Measurements from ENCODE around the gene PRADC1. TPM values are rescaled to one million over a fixed set of nuclear protein-coding genes. Genes with fewer than 3 reads are reported as not detected.

The PRADC1 gene
- total and polyA plus RNA-seq, 2 donors (not counting 3 experiments of a cell fraction or from before 2014, with no cell fraction given), result 19.6 to 32.7 TPM

- peaks cover 29 to 64% of the 10 kb centered on the region in 2 experiments for H3K36me3 ChIP-seq (ENCODE audit: control insufficient read depth in 2 of 2, extremely low read depth in 1 of 2, insufficient read depth in 2 of 2, low read length in 2 of 2)
- H2AFZ ChIP-seq (ENCODE audit: low read depth, low read length), result no peak overlapping the region
- no TSS peak for BruUV-seq (replicated peaks)
- H3K27ac ChIP-seq (ENCODE audit: insufficient read depth, low read depth, low read length), result no peak overlapping the region
- dilution Hi-C loops (cut with MboI; ENCODE audit: extremely low pct_ligation_motif_present, low sequenced_read_pairs), result no loop called here
- H3K27me3 ChIP-seq (ENCODE audit: control insufficient read depth in 2 of 2, insufficient read depth in 2 of 2, low read length in 2 of 2), result no peaks in the 10 kb centered on the region
- ChIA-PET POLR2A (interaction anchor here (0.7 kb wide), 1 partner anchor 17 kb away, joined by 5 read pairs; the partner anchor contains the start of gene CCT7), CTCF (interaction anchor here (1.2 kb wide), 1 partner anchor 9 kb away, joined by 5 read pairs; no protein-coding TSS in a partner anchor)
- no peak for TF ChIP-seq CTCF (IDR thresholded peaks at IDR 0.05; ENCODE audit: extremely low read depth in 1 of 2, insufficient read depth in 1 of 2, low read depth in 1 of 2, low read length in 2 of 2)
- TF ChIP-seq FOS (IDR thresholded peaks at IDR 0.05; ENCODE audit: borderline replicate concordance, insufficient read depth, low read length), result no peak
- no peak for TF ChIP-seq GATA2 (IDR thresholded peaks at IDR 0.05; ENCODE audit: insufficient read depth, insufficient read length, low read depth, low read length)
- no peak for TF ChIP-seq JUN (IDR thresholded peaks at IDR 0.05; ENCODE audit: borderline replicate concordance, insufficient read depth, insufficient read length, low read depth)
- TF ChIP-seq POLR2A (IDR thresholded peaks at IDR 0.05; ENCODE audit: low read depth, low read length), result no peak
- no peak for TF ChIP-seq MYC (IDR thresholded peaks at IDR 0.05; ENCODE audit: low read depth, low read length)
- no peak for TF ChIP-seq EZH2 (IDR thresholded peaks at IDR 0.05; ENCODE audit: borderline replicate concordance, low read depth, low read length, severe bottlenecking)
- no peak for TF ChIP-seq POLR2AphosphoS5 (IDR thresholded peaks at IDR 0.05; ENCODE audit: insufficient read depth, low read depth, low read length)
- TF ChIP-seq MAX (IDR thresholded peaks at IDR 0.05; ENCODE audit: insufficient read depth, insufficient read length), result no peak
- H4K20me1 ChIP-seq (replicated peaks; ENCODE audit: control insufficient read depth, extremely low read depth, insufficient read depth, low read length), result no peaks in the 10 kb centered on the region
- DNase-seq (ENCODE audit: low read depth, low spot score), result no peak
- no peak overlapping the region for H3K9ac ChIP-seq (replicated peaks; ENCODE audit: extremely low read depth, insufficient read depth, low read length)
- peaks cover 10% of the 10 kb centered on the region for H3K79me2 ChIP-seq (ENCODE audit: control insufficient read depth, insufficient read depth, low read length)
- no peaks in the 10 kb centered on the region for H3K4me1 ChIP-seq (ENCODE audit: control insufficient read depth, extremely low read depth, insufficient read depth, low read length)
- H3K4me2 ChIP-seq (ENCODE audit: insufficient read depth, low read length), result no peak overlapping the region
- intact Hi-C loops (cut with micrococcal nuclease), result no loop called here
- no peaks in the 10 kb centered on the region for H3K9me3 ChIP-seq (replicated peaks; ENCODE audit: control insufficient read depth, insufficient read depth, low read length)
- no peak for FAIRE-seq
- H3K9me1 ChIP-seq (replicated peaks; ENCODE audit: control insufficient read depth, extremely low read depth, insufficient read depth, low read length), result no peaks in the 10 kb centered on the region
- H3K4me3 ChIP-seq (replicated peaks in 1 of 3; ENCODE audit: insufficient read depth in 1 of 3, low read depth in 1 of 3, low read length in 3 of 3), result no peak overlapping the region
These were observed 18.1 kb upstream of the PRADC1 start for GRCh38 chr2:73250872-73251846.
